IMR-90 (cell line): ENCODE data around the gene SLC8A3.

Experiments
- MXI1 ChIP-seq: IDR thresholded peaks from 2 replicates; pipeline ENCODE4 v1.6.1; 2012; ENCODE audit warnings: low read depth, mild to moderate bottlenecking, low read length, moderate library complexity, borderline replicate concordance
- RAD21 ChIP-seq: IDR thresholded peaks from 2 replicates; pipeline ENCODE4 v1.6.1; 2012; ENCODE audit warnings: low read length, improper control_type of control experiment
- RFX5 ChIP-seq: IDR thresholded peaks from 2 replicates; pipeline ENCODE4 v1.8.0; 2012; ENCODE audit warnings: low read depth, mild to moderate bottlenecking, low read length, moderate library complexity
- TF ChIP-seq, protein P1 (sequence below): conservative IDR thresholded peaks from 2 replicates; pipeline ENCODE4 v1.5.1; 2012; ENCODE audit warnings: mild to moderate bottlenecking, low read depth, low read length, improper control_type of control experiment

DNA sequence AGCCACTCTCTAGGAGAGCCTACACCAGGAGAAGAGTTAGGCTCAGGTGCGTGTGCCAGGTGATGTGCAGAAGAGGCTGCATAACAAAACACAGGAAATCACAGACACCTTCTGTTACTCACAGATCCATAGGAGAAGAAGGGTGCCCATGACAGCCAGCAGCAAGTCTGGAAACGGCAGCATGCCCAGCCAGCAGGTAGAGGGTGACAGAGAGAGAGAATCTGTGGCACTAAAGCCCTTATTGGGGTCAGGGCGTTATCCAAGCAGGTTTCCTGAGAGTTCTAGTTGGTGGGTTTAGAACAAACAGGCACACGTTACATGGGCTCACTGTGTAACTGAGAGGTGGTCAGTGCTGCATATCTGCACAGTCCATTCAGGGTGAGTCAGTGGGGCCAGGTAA, 14.9 kb upstream of the SLC8A3 start:
- no peak for TF ChIP-seq MXI1
- TF ChIP-seq, protein P1, sequence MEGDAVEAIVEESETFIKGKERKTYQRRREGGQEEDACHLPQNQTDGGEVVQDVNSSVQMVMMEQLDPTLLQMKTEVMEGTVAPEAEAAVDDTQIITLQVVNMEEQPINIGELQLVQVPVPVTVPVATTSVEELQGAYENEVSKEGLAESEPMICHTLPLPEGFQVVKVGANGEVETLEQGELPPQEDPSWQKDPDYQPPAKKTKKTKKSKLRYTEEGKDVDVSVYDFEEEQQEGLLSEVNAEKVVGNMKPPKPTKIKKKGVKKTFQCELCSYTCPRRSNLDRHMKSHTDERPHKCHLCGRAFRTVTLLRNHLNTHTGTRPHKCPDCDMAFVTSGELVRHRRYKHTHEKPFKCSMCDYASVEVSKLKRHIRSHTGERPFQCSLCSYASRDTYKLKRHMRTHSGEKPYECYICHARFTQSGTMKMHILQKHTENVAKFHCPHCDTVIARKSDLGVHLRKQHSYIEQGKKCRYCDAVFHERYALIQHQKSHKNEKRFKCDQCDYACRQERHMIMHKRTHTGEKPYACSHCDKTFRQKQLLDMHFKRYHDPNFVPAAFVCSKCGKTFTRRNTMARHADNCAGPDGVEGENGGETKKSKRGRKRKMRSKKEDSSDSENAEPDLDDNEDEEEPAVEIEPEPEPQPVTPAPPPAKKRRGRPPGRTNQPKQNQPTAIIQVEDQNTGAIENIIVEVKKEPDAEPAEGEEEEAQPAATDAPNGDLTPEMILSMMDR = no peak
- TF ChIP-seq RAD21 = no peak
- TF ChIP-seq RFX5 = no peak
